HEK293T (cell line): Measurements from ENCODE around the gene RPL26.

Experiments
- SP1 ChIP-seq: fragments of 450-650 bp; IDR thresholded peaks from 2 replicates; pipeline ENCODE4 v1.6.1; 2017
- ZNF384 ChIP-seq: fragments of 450-650 bp; IDR thresholded peaks from 2 replicates; pipeline ENCODE4 v1.6.1; 2016

- TF ChIP-seq SP1 = no peak
- no peak for TF ChIP-seq ZNF384
Observed at GRCh38 chr17:8354236-8354635, 28.8 kb downstream of the RPL26 start.
